Stomach smooth muscle (tissue), 2 donors: ENCODE results near the gene SLC2A9.

Source experiments
- H3K27ac ChIP-seq: one replicate; pipeline ENCODE4 v1.7.0; 2013; ENCODE audit warnings: mild to moderate bottlenecking, low read length, inconsistent platforms
- H3K27me3 ChIP-seq, 2 donors: one replicate each; pipeline ENCODE4 v1.7.0; 2013; ENCODE audit warnings: low read length in 2 of 2; ENCODE audit not compliant: insufficient read depth in 2 of 2, control insufficient read depth in 1 of 2
- H3K36me3 ChIP-seq, 2 donors: one replicate each; pipeline ENCODE4 v1.7.0; 2013; ENCODE audit warnings: low read length in 2 of 2; ENCODE audit not compliant: control insufficient read depth in 2 of 2, insufficient read depth in 2 of 2
- H3K4me1 ChIP-seq: one replicate; pipeline ENCODE4 v1.7.0; 2013; ENCODE audit warnings: low read length; ENCODE audit not compliant: control insufficient read depth, insufficient read depth
- H3K4me3 ChIP-seq, 2 donors: one replicate each; pipeline ENCODE4 v1.7.0; 2013; ENCODE audit warnings: low read length in 2 of 2
- H3K9ac ChIP-seq, 2 donors: one replicate each; pipeline ENCODE4 v1.7.0; 2013; ENCODE audit warnings: low read length in 2 of 2, mild to moderate bottlenecking in 1 of 2
- H3K9me3 ChIP-seq, 2 donors: one replicate each; pipeline ENCODE4 v1.7.0; 2013; ENCODE audit warnings: low read length in 2 of 2; ENCODE audit not compliant: control insufficient read depth in 2 of 2
- donor health status: healthy.
- donor health status: Pancreatic carcinoma.

Gene SLC2A9

GRCh38 chr4:10041036-10041435 is 19.7 kb upstream of the SLC2A9 start:
- Histone ChIP-seq H3K9me3 (no peaks in the 10 kb centered on the region), H3K4me3 (no peak overlapping the region), H3K27me3 (no peaks in the 10 kb centered on the region), H3K4me1 (no peaks in the 10 kb centered on the region), H3K27ac (no peak overlapping the region), H3K36me3 (no peaks in the 10 kb centered on the region), H3K9ac (no peak overlapping the region)

DNA sequence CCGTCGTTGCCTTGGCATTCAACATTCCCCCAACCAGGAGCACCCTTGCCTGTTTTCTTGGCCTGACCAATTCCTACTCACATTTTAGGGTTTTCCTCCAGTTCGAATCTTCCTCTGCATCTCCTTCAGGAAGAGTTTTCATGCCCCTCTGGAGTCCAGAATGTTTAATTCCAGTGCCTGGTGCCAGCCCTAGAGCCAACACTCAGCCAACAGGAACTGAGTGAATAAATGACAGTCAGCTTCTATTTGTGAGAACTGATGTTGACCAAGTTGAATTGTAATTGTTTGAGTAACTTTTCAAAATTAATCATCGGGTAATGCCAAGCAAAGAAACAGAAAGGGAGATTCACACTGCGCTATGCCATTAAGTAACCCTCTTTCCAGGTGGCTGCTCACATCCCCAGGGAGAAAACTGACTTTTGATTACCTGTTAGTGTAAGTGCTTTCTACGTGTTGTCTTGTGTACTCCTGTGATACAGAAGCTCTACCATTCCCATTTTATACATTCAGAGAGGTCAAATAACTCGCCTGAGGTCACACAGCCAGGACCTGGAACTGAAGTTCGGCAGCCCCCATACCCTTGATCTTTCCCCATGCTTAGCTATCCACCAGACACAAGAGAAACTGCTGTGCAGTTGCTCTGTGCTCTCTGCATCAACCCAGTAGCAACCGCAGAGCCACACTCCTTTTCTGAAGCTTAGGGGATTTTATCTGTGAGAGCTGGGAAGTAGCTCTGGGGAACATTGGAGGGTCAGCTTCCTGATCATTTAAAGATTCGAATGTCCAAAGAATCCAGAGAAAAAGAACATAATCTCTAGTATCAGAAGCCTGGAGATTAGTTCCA is 19.0 kb upstream of the SLC2A9 start:
- no peaks in the 10 kb centered on the region for H3K27me3 ChIP-seq
- no peak overlapping the region for H3K4me3 ChIP-seq
- H3K9me3 ChIP-seq: no peaks in the 10 kb centered on the region
- no peaks in the 10 kb centered on the region for H3K36me3 ChIP-seq
- H3K4me1 ChIP-seq: no peaks in the 10 kb centered on the region
- H3K27ac ChIP-seq: no peak overlapping the region
- H3K9ac ChIP-seq: no peak overlapping the region

DNA sequence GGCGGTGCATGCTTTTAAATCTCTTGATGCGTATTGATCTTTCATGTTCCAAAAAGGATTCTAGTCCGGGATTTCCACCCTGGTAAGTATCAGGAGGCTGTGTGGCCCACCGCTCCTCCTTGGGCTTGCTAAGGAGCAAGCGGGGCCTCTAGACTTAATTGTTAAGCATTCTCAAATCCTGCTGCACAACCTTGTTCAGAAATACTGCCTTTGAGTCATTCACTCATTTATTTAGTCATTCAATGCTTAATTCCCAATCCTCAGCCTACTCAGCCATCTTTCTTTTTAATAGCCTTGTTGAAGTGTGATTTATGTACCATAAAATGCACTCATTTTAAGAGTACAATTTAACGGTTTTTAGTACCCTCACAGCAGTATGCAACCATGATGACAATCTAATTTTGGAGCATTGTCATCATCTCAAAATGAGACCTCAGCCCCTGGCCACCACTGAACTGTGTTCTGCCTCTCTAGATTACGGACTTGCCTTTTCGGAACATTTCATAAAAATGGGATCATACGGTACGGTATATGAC is 15.6 kb upstream of the SLC2A9 start:
- Histone ChIP-seq H3K4me3 (no peak overlapping the region), H3K4me1 (peaks cover 9% of the 10 kb centered on the region)

DNA sequence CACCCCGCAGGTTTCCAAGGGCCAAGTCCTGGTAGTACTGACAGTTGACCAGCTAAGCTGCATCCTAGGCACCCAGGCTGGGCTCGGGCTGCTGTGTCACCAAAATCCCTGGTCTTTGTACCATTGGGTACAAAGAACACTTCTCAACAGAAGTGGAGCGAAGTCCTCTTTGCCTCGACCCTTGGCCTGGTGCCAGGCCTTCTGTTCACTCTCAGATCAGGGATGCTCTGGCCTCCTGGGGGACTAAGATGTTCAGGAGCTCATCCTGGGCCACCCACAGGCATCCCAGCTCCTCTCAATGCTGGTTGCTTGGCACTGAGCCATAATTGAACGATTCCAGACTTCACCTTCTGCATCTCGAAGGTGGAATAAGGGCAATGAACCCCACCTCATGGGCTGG is 13.8 kb upstream of the SLC2A9 start:
- Histone ChIP-seq H3K9me3 (no peaks in the 10 kb centered on the region), H3K9ac (no peak overlapping the region), H3K27ac (no peak overlapping the region), H3K27me3 (no peaks in the 10 kb centered on the region), H3K4me3 (no peak overlapping the region), H3K4me1 (peaks cover 9% of the 10 kb centered on the region), H3K36me3 (no peaks in the 10 kb centered on the region)

More for the DNA sequence above, 15.6 kb upstream of the SLC2A9 start:
- Histone ChIP-seq H3K27ac (no peak overlapping the region), H3K27me3 (no peaks in the 10 kb centered on the region), H3K9ac (no peak overlapping the region), H3K9me3 (no peaks in the 10 kb centered on the region), H3K36me3 (no peaks in the 10 kb centered on the region)

DNA sequence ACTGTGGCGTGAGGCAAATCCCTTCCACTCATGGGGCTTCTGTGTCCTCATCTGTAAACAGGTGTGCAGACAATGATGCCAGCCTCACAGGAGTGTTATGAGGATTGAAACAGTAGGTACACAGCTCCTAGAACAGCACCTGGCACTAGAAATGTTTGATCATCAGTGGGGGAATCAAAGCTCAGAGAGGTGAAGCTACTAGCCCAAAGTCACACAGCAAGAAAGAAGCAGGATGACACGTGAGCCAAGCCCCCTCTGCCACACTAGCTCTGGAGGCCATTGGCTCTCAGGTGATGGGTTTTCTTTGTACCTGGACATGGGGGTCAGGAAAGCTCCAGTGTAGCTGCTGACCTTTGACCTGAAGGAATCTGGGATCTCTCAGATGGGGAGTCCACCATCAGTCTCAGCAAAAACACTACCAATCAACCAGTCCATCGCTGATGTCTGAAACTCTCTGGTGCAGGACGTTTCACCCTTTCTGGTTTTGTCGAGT is 13.4 kb upstream of the SLC2A9 start:
- no peak overlapping the region for H3K27ac ChIP-seq
- no peak overlapping the region for H3K4me3 ChIP-seq
- peaks cover 9% of the 10 kb centered on the region for H3K4me1 ChIP-seq
- no peak overlapping the region for H3K9ac ChIP-seq
- H3K9me3 ChIP-seq: no peaks in the 10 kb centered on the region
- H3K27me3 ChIP-seq: no peaks in the 10 kb centered on the region
- no peaks in the 10 kb centered on the region for H3K36me3 ChIP-seq

- no peaks in the 10 kb centered on the region for H3K36me3 ChIP-seq
- no peak overlapping the region for H3K9ac ChIP-seq
- H3K27ac ChIP-seq: peak overlapping the region; percentile 18
- no peak overlapping the region for H3K4me3 ChIP-seq
- H3K4me1 ChIP-seq: peaks cover 9% of the 10 kb centered on the region
- no peaks in the 10 kb centered on the region for H3K27me3 ChIP-seq
- no peaks in the 10 kb centered on the region for H3K9me3 ChIP-seq
Observed at GRCh38 chr4:10034136-10034535, 12.8 kb upstream of the SLC2A9 start.

- Histone ChIP-seq H3K36me3 (no peaks in the 10 kb centered on the region), H3K4me1 (peaks cover 13% of the 10 kb centered on the region), H3K27ac (peak overlapping the region; percentile 46), H3K4me3 (no peak overlapping the region), H3K27me3 (no peaks in the 10 kb centered on the region), H3K9ac (no peak overlapping the region), H3K9me3 (no peaks in the 10 kb centered on the region)
Observed at GRCh38 chr4:10033191-10033881, 12.0 kb upstream of the SLC2A9 start.

DNA sequence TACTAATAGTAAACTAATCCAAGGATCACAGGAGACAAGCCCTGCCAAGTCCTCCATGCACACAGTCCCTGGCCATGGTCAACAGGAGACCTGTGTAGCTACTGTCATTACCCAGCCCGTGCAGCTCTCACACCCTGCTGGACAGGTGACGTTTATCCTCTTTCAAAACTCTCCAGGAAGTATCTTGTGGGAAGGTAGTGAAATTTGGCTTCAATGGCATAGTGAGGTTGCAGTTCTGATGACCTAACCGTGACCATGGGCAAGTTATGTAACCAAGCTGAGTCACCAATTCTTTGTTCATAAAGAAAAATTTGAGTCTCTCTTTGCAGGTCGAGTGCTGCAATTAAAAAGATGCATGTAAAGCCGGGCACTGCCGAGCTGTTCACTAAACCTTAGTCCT is 11.3 kb upstream of the SLC2A9 start:
- Histone ChIP-seq H3K27me3 (no peaks in the 10 kb centered on the region), H3K9ac (no peak overlapping the region), H3K36me3 (no peaks in the 10 kb centered on the region), H3K4me3 (no peak overlapping the region), H3K4me1 (peaks cover 14% of the 10 kb centered on the region), H3K9me3 (no peaks in the 10 kb centered on the region), H3K27ac (peak overlapping the region; percentile 46)

- no peaks in the 10 kb centered on the region for H3K36me3 ChIP-seq
- H3K4me1 ChIP-seq: peaks cover 14% of the 10 kb centered on the region
- no peaks in the 10 kb centered on the region for H3K9me3 ChIP-seq
- H3K27me3 ChIP-seq: no peaks in the 10 kb centered on the region
- no peak overlapping the region for H3K4me3 ChIP-seq
- no peak overlapping the region for H3K9ac ChIP-seq
- H3K27ac ChIP-seq: peak overlapping the region; percentile 46
Observed at GRCh38 chr4:10031668-10032590, 10.6 kb upstream of the SLC2A9 start.

GRCh38 chr4:10030972-10031667 is 9.8 kb upstream of the SLC2A9 start:
- no peaks in the 10 kb centered on the region for H3K9me3 ChIP-seq
- no peak overlapping the region for H3K27ac ChIP-seq
- no peaks in the 10 kb centered on the region for H3K36me3 ChIP-seq
- peaks cover 14% of the 10 kb centered on the region for H3K4me1 ChIP-seq
- no peaks in the 10 kb centered on the region for H3K27me3 ChIP-seq
- H3K4me3 ChIP-seq: no peak overlapping the region
- H3K9ac ChIP-seq: no peak overlapping the region
